HL-60/S4 (cell line): ENCODE results near the gene CHKA.

Source experiments
- in situ Hi-C: fragments of 300-500 bp; cut with MboI; formaldehyde crosslinking; loops from 2 replicates; pipeline ENCODE4 v1.14.3; 2022; ENCODE audit warnings: low sequenced_read_pairs

Gene CHKA

GRCh38 chr11:68143310-68143689 is 22.1 kb upstream of the CHKA start:
- in situ Hi-C loops: no loop called here

GRCh38 chr11:68142441-68143309 is 21.5 kb upstream of the CHKA start:
- in situ Hi-C loops: no loop called here

- in situ Hi-C loops: no loop called here
Observed at GRCh38 chr11:68142028-68142412, 20.8 kb upstream of the CHKA start.

GRCh38 chr11:68141246-68142027 is 20.2 kb upstream of the CHKA start:
- in situ Hi-C loops: no loop called here

- in situ Hi-C loops: no loop called here
Observed at GRCh38 chr11:68140496-68141245, 19.5 kb upstream of the CHKA start.

GRCh38 chr11:68138237-68138636 is 17.0 kb upstream of the CHKA start:
- in situ Hi-C loops: no loop called here

GRCh38 chr11:68137833-68138232 is 16.6 kb upstream of the CHKA start:
- in situ Hi-C loops: no loop called here

GRCh38 chr11:68136866-68137265 is 15.7 kb upstream of the CHKA start:
- in situ Hi-C loops: no loop called here

- in situ Hi-C loops: no loop called here
Observed at GRCh38 chr11:68135161-68135560, 14.0 kb upstream of the CHKA start.

- in situ Hi-C loops: no loop called here
Observed at GRCh38 chr11:68133761-68134160, 12.6 kb upstream of the CHKA start.

- in situ Hi-C loops: no loop called here
Observed at GRCh38 chr11:68130121-68130520, 8.9 kb upstream of the CHKA start.

- in situ Hi-C loops: no loop called here
Observed at GRCh38 chr11:68128682-68129327, 7.6 kb upstream of the CHKA start.

- in situ Hi-C loops: no loop called here
Observed at GRCh38 chr11:68127714-68128681, 6.8 kb upstream of the CHKA start.

GRCh38 chr11:68125164-68125563 is 4.0 kb upstream of the CHKA start:
- in situ Hi-C loops: no loop called here

GRCh38 chr11:68122936-68123539 is 1.9 kb upstream of the CHKA start:
- in situ Hi-C loops: no loop called here

- in situ Hi-C loops: no loop called here
Observed at GRCh38 chr11:68120273-68121066, 718 bp downstream of the CHKA start.

GRCh38 chr11:68118706-68119448 is 2.3 kb downstream of the CHKA start:
- in situ Hi-C loops: no loop called here
